A673 (cell line): ENCODE measurements around the gene ITLN2.

Experiments
- CTCF ChIP-seq: fragments of 300-800, 200-600 bp; sonication (generic); conservative IDR thresholded peaks from 2 replicates; pipeline ENCODE4 v1.5.1; 2017; ENCODE audit warnings: low read depth, mild to moderate bottlenecking, antibody characterized with exemption, low read length, moderate library complexity, mixed read lengths
- EZH2 ChIP-seq: fragments of 200-600 bp; sonication (generic); IDR thresholded peaks from 2 replicates; pipeline ENCODE4 v1.6.1; 2017; ENCODE audit warnings: borderline replicate concordance, low read depth, mild to moderate bottlenecking, mixed read lengths, antibody characterized with exemption, low read length; ENCODE audit not compliant: poor library complexity, severe bottlenecking

GRCh38 chr1:160950657-160951056 is 4.0 kb downstream of the ITLN2 start:
- TF ChIP-seq CTCF, result no peak
- TF ChIP-seq EZH2, result no peak
